ENCODE results near the gene MYB.

DNA sequence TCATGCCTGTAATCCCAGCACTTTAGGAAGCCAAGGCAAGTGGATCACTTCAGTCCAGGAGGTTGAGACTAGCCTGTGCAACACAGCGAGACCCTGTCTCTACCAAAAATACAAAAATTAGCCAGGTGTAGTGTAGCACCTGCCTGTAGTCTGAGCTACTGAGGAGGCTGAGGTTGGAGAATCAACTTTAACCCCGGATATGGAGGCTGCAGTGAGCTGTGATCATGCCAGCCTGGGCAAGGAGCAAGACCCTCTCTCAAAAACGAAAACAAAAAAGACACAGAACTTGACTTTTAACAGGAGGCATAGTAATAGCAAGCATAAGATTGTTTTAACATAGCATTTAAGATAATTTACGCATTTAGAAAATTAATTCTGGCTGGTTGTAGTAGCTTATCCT is 32.5 kb downstream of the MYB start:
- TF ChIP-seq POLR2A (IDR thresholded peaks at IDR 0.05): no peak
- TF ChIP-seq CTCF (IDR thresholded peaks at IDR 0.05): no peak
